Stimulated activated CD4-positive, alpha-beta T cell treated with anti-CD3 and anti-CD28 coated beads, Interleukin-2, amount 100 ng/mL, for 4 hours (primary cell): ENCODE measurements around the gene ANKRD13A.
A peak's percentile ranks its signal among the peaks of the same experiment; 100 is the strongest.

Source experiments
- DNase-seq: peaks from one replicate; pipeline ENCODE4 v3.0.0-alpha.2; 2020; ENCODE audit warnings: low read depth

The ANKRD13A gene

GRCh38 chr12:109998904-109999648 lies at the start of gene ANKRD13A:
TSS of gene ANKRD13A (plus strand) at chr12:109999430. CDS start at chr12:109999689, 259 bp downstream.
- peak; percentile 79 for DNase-seq

DNA sequence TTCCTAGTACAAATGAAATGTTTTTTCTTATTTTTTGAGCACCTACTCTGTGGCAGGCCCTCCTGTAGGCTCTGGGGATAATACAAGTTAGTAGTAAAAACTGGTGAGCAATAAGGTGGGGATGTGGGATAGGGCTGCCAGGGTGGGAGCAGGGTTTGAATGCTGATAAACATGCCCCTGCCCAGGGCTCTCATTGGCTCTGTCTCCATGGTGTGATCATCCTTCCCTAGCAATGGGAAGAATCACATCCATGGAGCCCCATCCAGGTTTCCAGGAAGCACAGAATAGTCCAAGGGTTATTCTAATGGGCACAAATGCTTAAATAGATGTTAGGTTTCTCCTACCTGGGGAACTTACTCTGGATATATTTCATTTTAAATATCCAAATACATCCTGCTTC lies 48.6 kb upstream of the ANKRD13A start:
- DNase-seq, result no peak

DNA sequence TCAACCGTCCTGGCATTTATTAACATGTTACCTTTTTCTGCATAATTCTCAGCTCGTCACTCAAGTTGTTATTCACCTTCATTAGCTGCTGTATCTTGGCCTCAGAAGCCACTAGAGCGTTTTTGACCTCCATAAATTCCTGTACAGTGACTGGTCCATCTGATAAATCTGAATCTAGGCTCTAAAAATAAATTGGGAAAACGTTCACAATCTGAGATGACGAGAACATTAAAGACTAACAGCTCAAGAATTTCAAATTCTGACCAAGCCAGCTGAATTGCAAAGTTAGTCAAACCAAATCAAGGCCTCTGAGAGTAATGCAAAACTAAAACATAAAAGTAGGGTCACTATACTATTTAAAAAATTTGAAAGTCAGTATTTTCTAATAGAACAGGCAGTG lies 48.1 kb upstream of the ANKRD13A start:
- DNase-seq, result no peak

DNA sequence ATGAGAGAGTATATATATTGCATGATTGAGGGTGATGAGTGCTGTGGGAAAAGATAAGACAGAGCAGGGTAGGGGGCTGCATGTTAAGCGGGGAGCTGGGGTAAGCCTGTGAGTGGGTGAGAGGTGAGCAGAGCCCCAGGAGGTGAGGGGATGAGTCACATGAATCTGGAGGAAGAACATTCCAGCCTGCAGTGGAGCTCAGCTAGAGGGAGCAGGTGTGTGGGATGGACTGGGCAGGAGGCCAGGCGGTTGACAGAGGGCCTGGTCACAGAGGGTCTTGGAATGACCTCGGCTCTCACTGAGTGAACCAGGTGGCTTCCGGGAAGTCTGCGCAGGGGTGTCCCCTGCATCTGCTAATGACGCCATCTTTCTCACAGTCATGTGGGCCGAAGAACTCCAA lies 47.5 kb upstream of the ANKRD13A start:
- no peak for DNase-seq

GRCh38 chr12:109952160-109952858 lies 46.9 kb upstream of the ANKRD13A start:
- DNase-seq, result no peak

GRCh38 chr12:109952873-109953272 lies 46.4 kb upstream of the ANKRD13A start:
- no peak for DNase-seq

- DNase-seq, result no peak
Measured at GRCh38 chr12:109953656-109954055, 45.6 kb upstream of the ANKRD13A start.

- DNase-seq, result no peak
Measured at GRCh38 chr12:109958374-109958773, 40.9 kb upstream of the ANKRD13A start.

GRCh38 chr12:109959411-109960093 lies 39.7 kb upstream of the ANKRD13A start:
- no peak for DNase-seq

DNA sequence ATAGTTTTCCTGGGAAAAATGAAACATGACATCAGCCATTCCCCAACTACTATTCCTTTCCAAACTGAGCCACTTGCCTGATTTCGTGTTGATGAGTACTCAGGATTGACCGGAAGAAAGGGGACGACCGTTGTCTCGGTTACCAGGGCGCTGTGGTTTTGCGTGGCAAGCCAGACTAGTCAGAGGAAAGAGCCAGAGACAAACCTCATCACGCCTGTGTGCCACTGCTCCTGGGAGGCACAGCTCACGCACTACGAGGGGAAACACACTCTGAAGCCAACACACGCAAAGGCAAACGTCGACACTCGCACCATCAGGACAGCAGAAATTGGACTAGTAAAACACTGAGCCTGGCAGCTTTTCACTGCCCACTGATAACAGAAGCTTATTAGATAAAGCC lies 38.0 kb upstream of the ANKRD13A start:
- DNase-seq, result no peak

- DNase-seq, result no peak
Measured at GRCh38 chr12:109961612-109962011, 37.6 kb upstream of the ANKRD13A start.

DNA sequence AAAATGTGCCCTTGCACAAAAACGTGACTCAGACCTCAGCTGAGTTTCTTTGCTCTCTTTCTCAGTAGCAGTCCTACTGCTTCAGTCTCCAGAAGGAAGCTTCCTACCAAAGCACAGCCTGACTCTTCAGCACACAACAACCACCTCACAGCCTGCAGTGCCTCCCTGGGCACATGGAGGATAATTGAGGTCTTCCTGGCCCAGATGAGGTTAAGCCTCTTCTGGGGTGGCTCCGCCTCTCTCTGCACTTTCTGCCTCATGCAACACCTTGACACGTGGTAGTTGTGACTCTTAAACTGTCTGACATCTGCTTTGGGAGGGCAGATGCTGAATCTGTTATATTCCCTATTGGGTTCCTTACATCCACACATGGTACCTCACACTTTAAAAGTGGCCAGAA lies 36.8 kb upstream of the ANKRD13A start:
- DNase-seq, result no peak

DNA sequence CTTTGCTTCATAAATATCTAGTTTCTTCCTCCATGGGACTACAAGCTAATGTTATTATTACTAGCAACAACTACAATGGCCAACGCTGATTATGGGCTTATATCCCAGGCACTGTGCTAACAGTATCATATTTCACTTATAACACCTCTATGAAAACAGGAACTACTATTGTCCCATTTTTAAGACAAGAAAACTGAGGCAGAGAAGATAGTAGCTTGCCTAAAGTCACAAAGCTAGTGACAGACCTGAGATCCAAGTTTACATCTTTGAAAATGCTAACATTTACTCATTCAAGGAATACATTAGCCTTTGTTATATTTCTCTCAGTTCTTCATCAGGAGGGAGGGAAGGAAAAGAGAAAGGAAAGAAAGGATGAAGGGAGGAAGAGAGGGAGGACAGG lies 35.9 kb upstream of the ANKRD13A start:
- DNase-seq, result no peak

DNA sequence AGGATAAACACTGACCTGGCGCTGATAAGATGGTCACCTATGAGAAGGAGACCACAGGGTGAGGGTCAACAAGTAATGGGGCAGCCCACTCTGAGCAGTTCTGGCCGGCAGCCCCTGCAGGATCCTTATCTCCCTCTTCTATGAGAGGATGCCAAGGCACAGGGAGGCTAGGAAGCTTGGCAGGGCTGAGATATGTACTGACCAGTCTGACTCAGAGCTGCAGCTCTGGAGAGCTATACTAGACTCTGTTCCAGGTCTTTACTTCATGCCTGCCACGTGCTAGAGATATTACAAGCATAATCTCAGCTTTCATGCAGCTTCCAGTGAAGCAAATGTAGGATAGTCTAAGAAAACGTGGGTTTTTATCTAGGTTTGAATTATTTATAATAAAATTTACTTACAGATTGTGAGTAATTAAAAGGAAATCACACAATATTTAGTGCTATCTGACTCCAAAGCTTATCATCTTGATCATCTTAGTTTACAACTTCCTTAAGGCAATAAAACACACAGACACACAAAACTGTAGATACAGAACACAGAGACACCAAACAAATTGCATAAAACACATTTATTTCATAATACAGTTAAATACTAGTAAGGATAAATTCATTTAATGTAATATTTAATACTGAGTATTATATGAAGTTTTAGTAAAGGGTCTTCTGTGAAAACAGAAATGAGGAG lies 35.3 kb upstream of the ANKRD13A start:
- no peak for DNase-seq

GRCh38 chr12:109966546-109966945 lies 32.7 kb upstream of the ANKRD13A start:
- no peak for DNase-seq

DNA sequence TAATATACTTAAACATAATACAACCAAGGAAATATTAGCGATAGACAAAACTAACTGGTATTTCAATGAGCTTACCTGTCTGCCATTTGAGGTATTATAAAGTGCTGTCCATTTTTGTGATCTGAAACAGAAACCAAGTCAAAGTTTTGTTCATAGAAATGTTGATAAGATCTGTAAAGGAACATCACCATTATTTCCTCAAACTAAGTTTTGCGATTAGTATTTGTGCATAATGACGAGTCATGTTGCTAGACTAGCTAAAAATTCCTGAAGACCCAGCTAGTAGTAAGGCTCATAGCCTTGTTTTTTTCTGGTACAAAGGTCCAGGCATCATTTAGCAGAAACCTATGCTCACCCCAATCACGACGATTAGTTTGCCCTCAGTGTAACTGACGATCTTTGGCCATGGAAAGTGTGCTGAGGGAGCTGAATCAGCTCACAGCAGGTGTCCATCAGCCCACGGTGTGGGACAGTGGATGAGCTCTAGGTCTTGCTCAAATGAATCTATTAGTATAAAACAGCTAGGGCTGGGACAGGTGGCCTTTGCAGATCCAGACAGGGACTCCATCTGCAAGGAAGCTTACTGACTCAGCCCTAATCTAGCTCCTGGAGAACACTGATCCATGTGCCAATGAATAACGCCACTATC lies 31.7 kb upstream of the ANKRD13A start:
- no peak for DNase-seq

DNA sequence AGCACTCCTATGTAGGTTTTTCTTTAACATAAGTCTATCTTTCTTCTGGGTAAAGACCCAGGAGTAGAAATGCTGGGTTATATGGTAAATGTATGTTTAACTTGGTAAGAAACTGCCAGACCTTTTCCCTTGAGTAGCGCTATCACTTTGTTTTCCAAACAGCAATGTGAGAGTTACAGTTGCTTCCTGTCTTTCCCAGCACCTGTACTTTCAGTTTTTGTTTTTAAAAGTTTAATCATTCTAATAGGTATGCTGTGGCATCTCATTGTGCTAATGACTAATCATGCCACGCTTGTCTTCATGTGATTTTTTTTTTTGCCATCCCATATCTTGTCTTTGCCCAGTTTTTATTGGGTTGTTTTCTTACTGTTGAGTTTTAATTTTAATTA lies 31.2 kb upstream of the ANKRD13A start:
- DNase-seq, result no peak

DNA sequence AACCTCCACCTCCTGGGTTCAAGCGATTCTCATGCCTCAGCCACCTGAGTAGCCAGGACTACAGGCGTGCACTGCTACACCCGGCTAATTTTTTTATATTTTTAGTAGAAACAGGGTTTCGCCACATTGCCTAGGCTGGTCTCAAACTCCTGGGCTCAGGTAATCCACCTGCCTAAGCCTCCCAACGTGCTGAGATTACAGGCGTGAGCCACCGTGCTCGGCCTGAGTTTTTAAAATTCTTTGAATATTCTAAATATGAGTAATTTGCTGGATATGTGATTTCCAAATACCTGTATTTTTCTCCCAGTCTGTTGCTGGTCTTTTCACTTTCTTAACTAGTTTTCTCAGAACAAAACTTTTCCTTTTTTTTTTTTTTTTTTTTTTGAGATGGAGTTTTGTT lies 30.4 kb upstream of the ANKRD13A start:
- no peak for DNase-seq

DNA sequence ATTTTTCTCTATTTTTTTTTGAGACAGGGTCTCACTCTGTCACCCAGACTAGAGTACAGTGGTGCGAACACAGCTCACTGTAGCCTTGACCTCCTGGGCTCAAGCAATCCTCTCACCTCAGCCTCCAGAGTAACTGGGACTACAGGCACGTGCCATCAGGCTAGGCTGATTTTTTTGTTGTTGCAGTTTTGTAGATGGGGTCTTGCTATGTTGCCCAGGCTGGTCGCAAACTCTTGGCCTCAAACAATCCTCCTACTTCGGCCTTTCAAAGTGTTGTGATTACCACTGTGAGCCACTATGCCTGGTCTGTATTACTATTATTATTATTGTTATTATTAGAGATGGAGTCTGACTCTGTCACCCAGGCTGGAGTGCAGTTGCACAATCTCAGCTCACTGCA lies 26.4 kb upstream of the ANKRD13A start:
- no peak for DNase-seq

GRCh38 chr12:109981311-109981710 lies 17.9 kb upstream of the ANKRD13A start:
- peak; percentile 53 for DNase-seq

- no peak for DNase-seq
Measured at GRCh38 chr12:109982210-109982609, 17.0 kb upstream of the ANKRD13A start.
